Epidermal melanocyte (primary cell): ENCODE results near the gene PAQR4.

ENCODE experiments used
- DNase-seq: peaks from one replicate; pipeline ENCODE4 v3.0.0; 2011; ENCODE audit warnings: low spot score; ENCODE audit not compliant: insufficient read length

The PAQR4 gene

GRCh38 chr16:2979669-2980226 is 10.6 kb downstream of the PAQR4 start:
- DNase-seq = no peak

GRCh38 chr16:2980227-2981176 is 11.4 kb downstream of the PAQR4 start, which contains the start of gene PKMYT1:
TSS of gene PKMYT1 (minus strand) at chr16:2980446. CDS start at chr16:2979657, 789 bp downstream.
- peak; percentile 100 for DNase-seq

GRCh38 chr16:2981177-2981898 is 12.2 kb downstream of the PAQR4 start:
- no peak for DNase-seq

- no peak for DNase-seq
Observed at GRCh38 chr16:2981899-2982250, 12.7 kb downstream of the PAQR4 start.

- DNase-seq = no peak
Observed at GRCh38 chr16:2982402-2982801, 13.3 kb downstream of the PAQR4 start.

- DNase-seq = peak; percentile 98
Observed at GRCh38 chr16:2983706-2984136, 14.6 kb downstream of the PAQR4 start.

- DNase-seq = no peak
Observed at GRCh38 chr16:2985462-2985861, 16.3 kb downstream of the PAQR4 start.

- DNase-seq = no peak
Observed at GRCh38 chr16:2985893-2986355, 16.8 kb downstream of the PAQR4 start.

- no peak for DNase-seq
Observed at GRCh38 chr16:2986623-2987188, 17.6 kb downstream of the PAQR4 start.

GRCh38 chr16:2987286-2987685 is 18.1 kb downstream of the PAQR4 start:
- no peak for DNase-seq

GRCh38 chr16:2987833-2988232 is 18.7 kb downstream of the PAQR4 start:
- no peak for DNase-seq

GRCh38 chr16:2988590-2989099 is 19.5 kb downstream of the PAQR4 start:
- DNase-seq = no peak

- DNase-seq = no peak
Observed at GRCh38 chr16:2990891-2991290, 21.7 kb downstream of the PAQR4 start.

- no peak for DNase-seq
Observed at GRCh38 chr16:2991566-2992261, 22.6 kb downstream of the PAQR4 start.

GRCh38 chr16:2992383-2993081 is 23.4 kb downstream of the PAQR4 start:
- no peak for DNase-seq

GRCh38 chr16:2996298-2996697 is 27.1 kb downstream of the PAQR4 start:
- no peak for DNase-seq

GRCh38 chr16:2999929-3000328 is 30.8 kb downstream of the PAQR4 start:
- DNase-seq = no peak

GRCh38 chr16:3000540-3000939 is 31.4 kb downstream of the PAQR4 start:
- DNase-seq = no peak

GRCh38 chr16:3001316-3001715 is 32.2 kb downstream of the PAQR4 start:
- no peak for DNase-seq

- DNase-seq = peak; percentile 99
Observed at GRCh38 chr16:3003582-3004270, 34.6 kb downstream of the PAQR4 start.
